Measurements from ENCODE around the gene CAGE1. TPM values are rescaled to one million over a fixed set of nuclear protein-coding genes. Genes with fewer than 3 reads are reported as not detected.

The CAGE1 gene
- not detected for total RNA-seq

- peak within 1 kb of the TSS; percentile 63 to 97 for H3K4me3 ChIP-seq
- no peaks in the 10 kb centered on the region for H3K9me3 ChIP-seq
- H3K4me1 ChIP-seq = peaks cover 34% of the 10 kb centered on the region
- H3K27ac ChIP-seq = peak within 1 kb of the TSS; percentile 94
- intact Hi-C loops (cut with DNase I) = no loop called here
- H3K36me3 ChIP-seq = peaks cover 0 to 6% of the 10 kb centered on the region in 2 donors
- peak in 1 of 2 donors; percentile 95 for DNase-seq (ENCODE audit: extremely low spot score in 2 of 2)
- TF ChIP-seq POLR2A (IDR thresholded peaks at IDR 0.05) (peak in 1 of 2 donors; percentile 68), CTCF (IDR thresholded peaks at IDR 0.05) (peak in 1 of 3 experiments; percentile 36), POLR2AphosphoS5 (IDR thresholded peaks at IDR 0.05; ENCODE audit: insufficient read depth in 1 of 2, low read depth in 1 of 2) (peak; percentile 77 to 87)
- H3K27me3 ChIP-seq = no peaks in the 10 kb centered on the region
Measured at GRCh38 chr6:7389451-7390225, at the start of gene CAGE1, which contains the start of gene RIOK1. Gene CAGE1 (minus strand): TSS chr6:7389742. CDS start chr6:7387173, 2,569 bp downstream. Gene RIOK1 (plus strand): TSS chr6:7389808. CDS start chr6:7390003, 195 bp downstream.

GRCh38 chr6:7439228-7439627, 49.7 kb upstream of the CAGE1 start:
- Histone ChIP-seq H3K4me3 (no peak overlapping the region), H3K27ac (no peak overlapping the region), H3K9me3 (no peaks in the 10 kb centered on the region), H3K27me3 (no peaks in the 10 kb centered on the region), H3K4me1 (no peaks in the 10 kb centered on the region), H3K36me3 (no peaks in the 10 kb centered on the region)
- TF ChIP-seq CTCF (IDR thresholded peaks at IDR 0.05) = no peak
- TF ChIP-seq POLR2AphosphoS5 (IDR thresholded peaks at IDR 0.05; ENCODE audit: insufficient read depth in 1 of 2, low read depth in 1 of 2) = no peak
- TF ChIP-seq POLR2A (IDR thresholded peaks at IDR 0.05) = no peak
- DNase-seq (ENCODE audit: extremely low spot score in 2 of 2) = no peak
- intact Hi-C loops (cut with DNase I) = no loop called here

GRCh38 chr6:7438011-7438410, 48.5 kb upstream of the CAGE1 start:
- TF ChIP-seq POLR2A (IDR thresholded peaks at IDR 0.05) (no peak), CTCF (IDR thresholded peaks at IDR 0.05) (no peak), POLR2AphosphoS5 (IDR thresholded peaks at IDR 0.05; ENCODE audit: insufficient read depth in 1 of 2, low read depth in 1 of 2) (no peak)
- Histone ChIP-seq H3K9me3 (no peaks in the 10 kb centered on the region), H3K27ac (no peak overlapping the region), H3K36me3 (no peaks in the 10 kb centered on the region), H3K4me3 (no peak overlapping the region), H3K4me1 (peaks cover under 1% of the 10 kb centered on the region), H3K27me3 (no peaks in the 10 kb centered on the region)
- DNase-seq (ENCODE audit: extremely low spot score in 2 of 2) = no peak
- intact Hi-C loops (cut with DNase I) = no loop called here

- TF ChIP-seq CTCF (IDR thresholded peaks at IDR 0.05) (no peak), POLR2AphosphoS5 (IDR thresholded peaks at IDR 0.05; ENCODE audit: insufficient read depth in 1 of 2, low read depth in 1 of 2) (no peak), POLR2A (IDR thresholded peaks at IDR 0.05) (no peak)
- Histone ChIP-seq H3K4me1 (peaks cover 10% of the 10 kb centered on the region), H3K4me3 (no peak overlapping the region), H3K27ac (no peak overlapping the region), H3K36me3 (no peaks in the 10 kb centered on the region), H3K9me3 (no peaks in the 10 kb centered on the region), H3K27me3 (no peaks in the 10 kb centered on the region)
- intact Hi-C loops (cut with DNase I) = no loop called here
- DNase-seq (ENCODE audit: extremely low spot score in 2 of 2) = no peak
Measured at GRCh38 chr6:7434672-7435071, 45.1 kb upstream of the CAGE1 start.

GRCh38 chr6:7433121-7433617, 43.6 kb upstream of the CAGE1 start:
- peaks cover 10% of the 10 kb centered on the region for H3K4me1 ChIP-seq
- intact Hi-C loops (cut with DNase I) = no loop called here
- no peaks in the 10 kb centered on the region for H3K36me3 ChIP-seq
- H3K4me3 ChIP-seq = no peak overlapping the region
- H3K27ac ChIP-seq = no peak overlapping the region
- H3K9me3 ChIP-seq = no peaks in the 10 kb centered on the region
- DNase-seq (ENCODE audit: extremely low spot score in 2 of 2) = no peak
- no peak for TF ChIP-seq CTCF (IDR thresholded peaks at IDR 0.05)
- no peak for TF ChIP-seq POLR2AphosphoS5 (IDR thresholded peaks at IDR 0.05; ENCODE audit: insufficient read depth in 1 of 2, low read depth in 1 of 2)
- TF ChIP-seq POLR2A (IDR thresholded peaks at IDR 0.05) = no peak
- H3K27me3 ChIP-seq = no peaks in the 10 kb centered on the region
